MCF 10A (cell line): Measurements from ENCODE around the gene DTD1. TPM values are rescaled to one million over a fixed set of nuclear protein-coding genes. Genes with fewer than 3 reads are reported as not detected.

Source experiments
- BruUV-seq: library from RNA; stranded (reverse); fragments of 400-500 nt; replicated peaks from 2 replicates; lab custom pipeline; 2021; lab: Mats Ljungman, UMichigan
- CTCF ChIA-PET: fragments of 300-600 bp; sonication (Branson Sonifier 250); formaldehyde crosslinking; extraction: SDS; loops from one replicate; lab custom pipeline; 2021; ENCODE audit warnings: antibody characterized with exemption, inconsistent platforms; lab: Yijun Ruan, JAX
- POLR2A ChIA-PET: fragments of 300-600, 350-650 bp; sonication (Branson Sonifier 250); formaldehyde crosslinking; extraction: SDS; loops from one replicate; lab custom pipeline; 2020; ENCODE audit warnings: antibody characterized with exemption, inconsistent platforms; lab: Yijun Ruan, JAX
- DNase-seq: peaks from one replicate; pipeline ENCODE4 v3.0.0-alpha.2; 2018; ENCODE audit not compliant: unreplicated experiment
- H3K27ac Mint-ChIP-seq: one replicate; pipeline ENCODE4 v1.8.0; 2022; ENCODE audit warnings: mild to moderate bottlenecking, low read depth, mixed read lengths; ENCODE audit not compliant: unreplicated experiment
- H3K27me3 Mint-ChIP-seq: one replicate; pipeline ENCODE4 v1.8.0; 2022; ENCODE audit warnings: mixed read lengths; ENCODE audit not compliant: insufficient read depth, unreplicated experiment
- H3K36me3 Mint-ChIP-seq: one replicate; pipeline ENCODE4 v1.8.0; 2022; ENCODE audit warnings: mild to moderate bottlenecking, moderate library complexity, mixed read lengths; ENCODE audit not compliant: insufficient read depth, unreplicated experiment
- H3K4me1 Mint-ChIP-seq: one replicate; pipeline ENCODE4 v1.8.0; 2022; ENCODE audit warnings: mixed read lengths; ENCODE audit not compliant: insufficient read depth, unreplicated experiment
- H3K4me3 Mint-ChIP-seq: one replicate; pipeline ENCODE4 v1.8.0; 2022; ENCODE audit warnings: mild to moderate bottlenecking, moderate library complexity, mixed read lengths; ENCODE audit not compliant: unreplicated experiment
- H3K9me3 Mint-ChIP-seq: one replicate; pipeline ENCODE4 v1.8.0; 2022; ENCODE audit warnings: mixed read lengths; ENCODE audit not compliant: unreplicated experiment
- CTCF ChIP-seq: fragments of 200-600 bp; IDR thresholded peaks from one replicate; pipeline ENCODE4 v1.8.0; 2022; ENCODE audit warnings: antibody characterized with exemption, mild to moderate bottlenecking; ENCODE audit not compliant: unreplicated experiment
- intact Hi-C: fragments of 100-400 bp; cut with micrococcal nuclease; formaldehyde crosslinking; loops from 2 replicates; pipeline ENCODE4 v1.14.1; 2022
- total RNA-seq: library from RNA; stranded (reverse); gene quantifications from 2 replicates; pipeline ENCODE4 v1.2.3, GENCODE V29; 2022

DTD1 gene
- total RNA-seq, 1 experiment from 2014 or later, result 101 TPM

DNA sequence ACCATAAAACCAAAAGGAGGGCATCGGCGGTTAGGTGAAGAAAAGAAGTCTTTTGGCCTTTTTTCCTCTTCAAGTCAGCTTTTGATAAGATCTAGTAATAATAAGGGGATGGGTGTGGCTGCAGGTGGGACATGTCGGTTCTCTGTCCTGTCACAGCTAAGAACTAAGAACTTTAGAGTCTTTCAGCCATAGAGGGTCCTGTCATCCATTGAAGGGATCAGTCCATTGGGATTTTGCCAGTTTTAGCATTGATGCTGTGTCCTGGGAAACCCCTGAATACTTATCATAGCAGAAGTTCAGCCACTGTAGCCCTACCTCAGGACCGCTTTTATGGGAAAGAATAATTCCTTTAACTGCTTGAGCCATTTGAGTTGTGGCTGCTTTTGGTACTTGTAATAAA, 207.5 kb downstream of the DTD1 start:
- Mint-ChIP-seq H3K27me3 (no peaks in the 10 kb centered on the region), H3K9me3 (no peaks in the 10 kb centered on the region), H3K4me1 (no peaks in the 10 kb centered on the region), H3K4me3 (no peak overlapping the region), H3K27ac (no peak overlapping the region), H3K36me3 (no peaks in the 10 kb centered on the region)
- intact Hi-C loops, result no loop called here
- DNase-seq, result no peak
- no TSS peak for BruUV-seq
- TF ChIP-seq CTCF, result no peak
- CTCF ChIA-PET, result interaction anchor here (0.6 kb wide), 1 partner anchor 34 kb away, joined by 4 read pairs; no protein-coding TSS in a partner anchor
- POLR2A ChIA-PET, result interaction anchor here (0.7 kb wide), 1 partner anchor 64 kb away, joined by 3 read pairs; no protein-coding TSS in a partner anchor

DNA sequence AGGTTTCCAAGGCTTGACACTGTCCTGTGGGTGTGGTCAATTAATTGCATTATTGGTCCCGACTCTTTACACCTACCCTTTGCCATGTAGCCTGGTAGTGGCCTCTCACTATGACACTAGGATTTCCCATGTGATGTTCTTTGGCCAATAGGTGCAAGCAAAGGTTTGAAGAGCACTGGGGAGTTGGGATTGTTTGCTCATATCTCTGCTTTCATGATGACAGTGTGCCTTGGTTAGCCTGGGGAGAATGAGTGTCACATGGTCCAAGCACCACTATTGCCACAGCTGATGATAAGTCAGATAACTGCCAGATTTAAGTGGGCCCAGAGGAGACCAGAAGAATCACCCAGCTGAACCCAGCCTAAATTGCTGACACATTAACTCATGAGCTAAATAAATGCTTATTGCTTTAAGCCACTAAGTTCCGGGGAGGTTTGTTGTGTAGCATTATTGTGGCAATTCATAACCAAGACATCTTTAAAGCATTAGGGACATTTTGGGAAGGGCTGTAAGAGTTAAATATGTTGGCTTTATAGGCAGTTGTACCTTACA, 208.5 kb downstream of the DTD1 start:
- Mint-ChIP-seq H3K27me3 (no peaks in the 10 kb centered on the region), H3K4me1 (no peaks in the 10 kb centered on the region), H3K27ac (no peak overlapping the region), H3K9me3 (no peaks in the 10 kb centered on the region), H3K4me3 (no peak overlapping the region), H3K36me3 (no peaks in the 10 kb centered on the region)
- intact Hi-C loops, result no loop called here
- TF ChIP-seq CTCF, result no peak
- POLR2A ChIA-PET, result no interaction called here
- DNase-seq, result no peak
- CTCF ChIA-PET, result no interaction called here
- no TSS peak for BruUV-seq

- Mint-ChIP-seq H3K27me3 (no peaks in the 10 kb centered on the region), H3K4me1 (no peaks in the 10 kb centered on the region), H3K9me3 (peaks cover under 1% of the 10 kb centered on the region), H3K27ac (no peak overlapping the region), H3K36me3 (no peaks in the 10 kb centered on the region), H3K4me3 (no peak overlapping the region)
- ChIA-PET POLR2A (interaction anchor here (2.0 kb wide), 1 partner anchor 8 kb away, joined by 10 read pairs; no protein-coding TSS in a partner anchor), CTCF (no interaction called here)
- DNase-seq, result no peak
- TF ChIP-seq CTCF, result no peak
- no TSS peak for BruUV-seq
- intact Hi-C loops, result no loop called here
Measured at GRCh38 chr20:18801516-18801915, 213.7 kb downstream of the DTD1 start.

DNA sequence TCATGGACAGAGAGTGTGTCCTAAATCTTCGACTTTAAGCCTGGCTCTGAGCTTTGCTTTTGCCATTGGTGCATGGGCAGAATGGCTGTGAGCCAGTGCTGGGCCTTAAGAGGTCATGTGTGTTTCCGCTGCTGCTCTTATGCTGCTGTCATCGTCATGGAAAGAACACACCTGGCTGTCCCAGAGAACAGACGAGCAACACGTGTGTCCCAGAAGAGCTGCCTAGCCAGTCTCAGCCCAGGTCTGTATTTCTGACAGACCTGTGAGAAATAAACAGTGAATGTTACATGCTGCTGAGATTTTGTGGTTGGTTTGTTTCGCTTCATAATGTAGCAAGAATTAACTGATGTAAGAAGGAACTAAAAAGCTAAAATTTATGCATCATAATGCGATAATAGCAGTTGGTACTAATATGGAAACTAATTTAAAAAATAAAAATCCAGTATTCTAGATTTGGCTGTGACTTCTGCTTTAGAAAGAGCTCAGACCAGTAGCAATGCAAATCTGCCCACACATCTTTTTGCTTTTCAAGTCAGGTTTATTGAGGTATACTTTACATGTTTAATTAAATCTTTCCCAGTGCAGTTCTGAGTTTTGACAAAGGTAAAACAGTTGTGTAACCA, 214.3 kb downstream of the DTD1 start:
- H3K4me1 Mint-ChIP-seq, result no peaks in the 10 kb centered on the region
- no TSS peak for BruUV-seq
- no peak for TF ChIP-seq CTCF

More for the DNA sequence above, 214.3 kb downstream of the DTD1 start:
- Mint-ChIP-seq H3K27me3 (no peaks in the 10 kb centered on the region), H3K4me3 (no peak overlapping the region), H3K9me3 (peaks cover 5% of the 10 kb centered on the region), H3K36me3 (no peaks in the 10 kb centered on the region), H3K27ac (no peak overlapping the region)
- POLR2A ChIA-PET, result interaction anchor here (0.6 to 2.0 kb wide), 2 partner anchors 8 to 134 kb away, joined by 3 to 10 read pairs; no protein-coding TSS in a partner anchor
- CTCF ChIA-PET, result interaction anchor here (0.5 to 1.3 kb wide), 4 partner anchors 9 to 316 kb away, joined by 3 to 7 read pairs (median 3); partner anchors contain the start of gene SCP2D1
- intact Hi-C loops, result no loop called here
- no peak for DNase-seq
